Breast epithelium (tissue), 3 donors: ENCODE data around the gene ZNF57.

Source experiments
- POLR2A ChIP-seq: fragments of 450-650 bp; IDR thresholded peaks from one replicate; pipeline ENCODE4 v1.6.1; 2016; ENCODE audit warnings: antibody characterized with exemption, mild to moderate bottlenecking, moderate library complexity
- POLR2AphosphoS5 ChIP-seq, 3 donors: sonication (generic); formaldehyde crosslinking; IDR thresholded peaks; one replicate each; pipeline ENCODE4 v1.6.1; 2017; ENCODE audit warnings: antibody characterized with exemption in 3 of 3
- TF ChIP-seq, protein P1 (sequence below), 3 donors: fragments of 450-650 bp; IDR thresholded peaks; one replicate each; pipeline ENCODE4 v1.5.1; 2016 to 2017; ENCODE audit warnings: antibody characterized with exemption in 3 of 3, mild to moderate bottlenecking in 3 of 3, moderate library complexity in 3 of 3

- TF ChIP-seq, protein P1, sequence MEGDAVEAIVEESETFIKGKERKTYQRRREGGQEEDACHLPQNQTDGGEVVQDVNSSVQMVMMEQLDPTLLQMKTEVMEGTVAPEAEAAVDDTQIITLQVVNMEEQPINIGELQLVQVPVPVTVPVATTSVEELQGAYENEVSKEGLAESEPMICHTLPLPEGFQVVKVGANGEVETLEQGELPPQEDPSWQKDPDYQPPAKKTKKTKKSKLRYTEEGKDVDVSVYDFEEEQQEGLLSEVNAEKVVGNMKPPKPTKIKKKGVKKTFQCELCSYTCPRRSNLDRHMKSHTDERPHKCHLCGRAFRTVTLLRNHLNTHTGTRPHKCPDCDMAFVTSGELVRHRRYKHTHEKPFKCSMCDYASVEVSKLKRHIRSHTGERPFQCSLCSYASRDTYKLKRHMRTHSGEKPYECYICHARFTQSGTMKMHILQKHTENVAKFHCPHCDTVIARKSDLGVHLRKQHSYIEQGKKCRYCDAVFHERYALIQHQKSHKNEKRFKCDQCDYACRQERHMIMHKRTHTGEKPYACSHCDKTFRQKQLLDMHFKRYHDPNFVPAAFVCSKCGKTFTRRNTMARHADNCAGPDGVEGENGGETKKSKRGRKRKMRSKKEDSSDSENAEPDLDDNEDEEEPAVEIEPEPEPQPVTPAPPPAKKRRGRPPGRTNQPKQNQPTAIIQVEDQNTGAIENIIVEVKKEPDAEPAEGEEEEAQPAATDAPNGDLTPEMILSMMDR (IDR thresholded peaks at IDR 0.05), result peak in 2 of 3 donors; percentile 32 to 73
- TF ChIP-seq POLR2A, result no peak
- TF ChIP-seq POLR2AphosphoS5 (IDR thresholded peaks at IDR 0.05), result peak in 1 of 3 donors; percentile 32
Measured at GRCh38 chr19:2922987-2923386, 22.3 kb downstream of the ZNF57 start.
